H1 (cell line): ENCODE results near the gene CHEK2. TPM values are rescaled to one million over a fixed set of nuclear protein-coding genes. Genes with fewer than 3 reads are reported as not detected.

Source experiments
- ATF3 ChIP-seq: IDR thresholded peaks from 2 replicates; pipeline ENCODE4 v1.6.1; 2011; ENCODE audit warnings: low read depth, mild to moderate bottlenecking, low read length; ENCODE audit not compliant: insufficient read depth
- CHD7 ChIP-seq: fragments of 300-600 bp; sonication (generic); IDR thresholded peaks from 2 replicates; pipeline ENCODE4 v1.7.1; 2012; ENCODE audit warnings: low read length, moderate library complexity, mild to moderate bottlenecking, inconsistent platforms; ENCODE audit not compliant: insufficient replicate concordance
- polyA plus RNA-seq, 7 experiments: library from polyadenylated mRNA; depleted of rRNA in 3 of 7; stranded (reverse) in 5 of 7; unstranded in 2 of 7; fragments of >200 nt in 5 of 7; fragments of 200-250 nt in 2 of 7; gene quantifications; 1 replicate in 5 of 7; 2 replicates in 1 of 7; 4 replicates in 1 of 7; pipeline versions ENCODE4 v1.2.1 to v1.2.3, GENCODE V29; 2011 to 2013; ENCODE audit warnings: missing spikeins in 2 of 7, mixed read lengths in 2 of 7
- total RNA-seq: library from RNA; stranded (reverse); fragmentation: NEBNext Ultra II Directional; extraction: Animal tissue kit (Norgen Biotek cat#: 25700); gene quantifications from 2 replicates; pipeline ENCODE4 v1.2.1, GENCODE V29; 2021

CHEK2 gene
- total and polyA plus RNA-seq, 2 of the 8 experiments (the other 6 are each of a cell fraction or from before 2014, with no cell fraction given): 74.9 to 89.5 TPM

GRCh38 chr22:28706845-28707244 is 34.8 kb downstream of the CHEK2 start (continued):
- TF ChIP-seq CHD7: no peak
- no peak for TF ChIP-seq ATF3
